Measurements from ENCODE around the gene GAB2. TPM values are rescaled to one million over a fixed set of nuclear protein-coding genes. Genes with fewer than 3 reads are reported as not detected.
A peak's percentile ranks its signal among the peaks of the same experiment; 100 is the strongest.

GAB2 gene
- total RNA-seq, 1 donor from 2014 or later, result 22.4 TPM

DNA sequence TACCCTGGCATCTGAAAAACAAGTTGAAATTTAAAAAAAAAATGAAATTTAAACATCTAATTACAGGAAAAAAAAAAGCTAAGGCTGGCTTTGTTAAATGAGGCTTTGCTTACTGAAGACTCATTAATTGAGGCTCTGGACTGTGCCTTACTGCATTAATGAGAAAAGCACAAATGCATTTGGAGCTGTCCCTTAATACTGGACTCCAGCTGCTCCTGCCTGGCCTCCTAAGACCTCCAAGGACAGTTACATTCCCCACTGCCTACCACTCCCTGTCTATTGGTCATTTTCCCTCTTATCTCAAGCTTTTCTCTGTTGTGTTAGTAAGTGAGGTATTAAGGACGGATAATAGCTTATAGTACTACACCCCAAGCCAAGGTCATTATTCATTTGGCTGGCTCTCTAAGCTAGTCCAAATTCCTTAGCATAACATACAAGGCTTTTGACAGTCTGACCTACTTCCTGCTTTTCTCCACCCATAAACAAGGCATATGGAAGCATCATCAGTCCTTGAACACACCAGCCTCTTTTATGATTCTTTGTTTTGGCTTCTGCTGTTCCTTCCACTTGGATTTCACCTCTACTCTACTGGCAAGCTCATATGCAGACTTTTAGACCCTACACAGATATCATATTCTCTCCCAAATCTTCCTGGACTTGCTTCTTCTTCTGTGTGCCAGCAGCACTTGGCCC is 166.4 kb downstream of the GAB2 start:
- no peak for TF ChIP-seq CTCF (IDR thresholded peaks at IDR 0.05)
- CTCF ChIA-PET, result no interaction called here

GRCh38 chr11:78250099-78250498 is 167.5 kb downstream of the GAB2 start:
- DNase-seq (no peak), ATAC-seq (ENCODE audit: low read depth) (no peak)
- ChIA-PET POLR2A (no interaction called here), CTCF (no interaction called here)
- intact Hi-C loops (cut with micrococcal nuclease), result no loop called here
- Mint-ChIP-seq H3K4me3 (no peak overlapping the region), H3K4me1 (no peaks in the 10 kb centered on the region), H3K27ac (no peak overlapping the region), H3K27me3 (no peaks in the 10 kb centered on the region), H3K9me3 (peaks cover 3% of the 10 kb centered on the region), H3K36me3 (ENCODE audit: low read depth) (peaks cover 45% of the 10 kb centered on the region)
- no peak for TF ChIP-seq CTCF (IDR thresholded peaks at IDR 0.05)

More for the DNA sequence above, 166.4 kb downstream of the GAB2 start:
- Mint-ChIP-seq H3K27ac (no peak overlapping the region), H3K4me3 (no peak overlapping the region), H3K4me1 (no peaks in the 10 kb centered on the region), H3K27me3 (no peaks in the 10 kb centered on the region), H3K9me3 (peaks cover 2% of the 10 kb centered on the region), H3K36me3 (ENCODE audit: low read depth) (peaks cover 38% of the 10 kb centered on the region)
- ATAC-seq (ENCODE audit: low read depth) (no peak), DNase-seq (no peak)
- intact Hi-C loops (cut with micrococcal nuclease), result no loop called here
- POLR2A ChIA-PET, result interaction anchor here (0.6 kb wide), 1 partner anchor 18 kb away, joined by 7 read pairs; no protein-coding TSS in a partner anchor

- no peak for DNase-seq
- POLR2A ChIA-PET, result no interaction called here
- TF ChIP-seq CTCF (IDR thresholded peaks at IDR 0.05), result no peak
- H3K27me3 Mint-ChIP-seq, result no peaks in the 10 kb centered on the region
- H3K4me3 Mint-ChIP-seq, result no peak overlapping the region
- H3K4me1 Mint-ChIP-seq, result peaks cover 12% of the 10 kb centered on the region
- ATAC-seq (ENCODE audit: low read depth), result peak; percentile 31
- peaks cover 55% of the 10 kb centered on the region for H3K36me3 Mint-ChIP-seq (ENCODE audit: low read depth)
- peaks cover 3% of the 10 kb centered on the region for H3K9me3 Mint-ChIP-seq
- H3K27ac Mint-ChIP-seq, result no peak overlapping the region
- CTCF ChIA-PET, result interaction anchor here (1.1 kb wide), 1 partner anchor 9 kb away, joined by 3 read pairs; no protein-coding TSS in a partner anchor
- intact Hi-C loops (cut with micrococcal nuclease), result no loop called here
These were observed 168.7 kb downstream of the GAB2 start for GRCh38 chr11:78248903-78249302.

DNA sequence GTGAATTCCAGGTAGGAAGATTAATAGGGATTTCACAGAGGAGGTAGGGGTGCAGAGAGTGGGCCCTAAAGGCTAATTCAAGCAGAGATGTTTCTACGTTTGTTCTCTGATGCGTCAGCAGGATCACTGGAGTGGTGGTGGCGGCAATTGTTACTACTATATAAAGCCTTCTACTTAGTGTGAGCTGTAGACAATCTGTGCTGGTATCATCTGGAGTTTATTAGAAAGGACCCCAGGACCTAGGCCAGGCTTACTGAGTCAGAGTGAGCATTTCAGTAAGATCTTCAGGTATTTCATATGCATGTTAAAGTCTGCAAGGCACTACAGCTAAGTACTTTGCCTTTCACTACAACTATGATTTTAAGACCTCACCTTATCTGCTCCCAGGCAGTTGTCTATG is 169.4 kb downstream of the GAB2 start:
- DNase-seq, result no peak
- POLR2A ChIA-PET, result interaction anchor here (0.7 kb wide), 1 partner anchor 51 kb away, joined by 3 read pairs; no protein-coding TSS in a partner anchor
- no peak overlapping the region for H3K4me3 Mint-ChIP-seq
- H3K4me1 Mint-ChIP-seq, result peaks cover 14% of the 10 kb centered on the region
- H3K9me3 Mint-ChIP-seq, result peaks cover 3% of the 10 kb centered on the region
- H3K27ac Mint-ChIP-seq, result no peak overlapping the region
- no peaks in the 10 kb centered on the region for H3K27me3 Mint-ChIP-seq
- no peak for TF ChIP-seq CTCF (IDR thresholded peaks at IDR 0.05)
- intact Hi-C loops (cut with micrococcal nuclease), result no loop called here
- ATAC-seq (ENCODE audit: low read depth), result no peak
- CTCF ChIA-PET, result interaction anchor here (1.1 kb wide), 1 partner anchor 8 kb away, joined by 3 read pairs; no protein-coding TSS in a partner anchor
- peaks cover 59% of the 10 kb centered on the region for H3K36me3 Mint-ChIP-seq (ENCODE audit: low read depth)

DNA sequence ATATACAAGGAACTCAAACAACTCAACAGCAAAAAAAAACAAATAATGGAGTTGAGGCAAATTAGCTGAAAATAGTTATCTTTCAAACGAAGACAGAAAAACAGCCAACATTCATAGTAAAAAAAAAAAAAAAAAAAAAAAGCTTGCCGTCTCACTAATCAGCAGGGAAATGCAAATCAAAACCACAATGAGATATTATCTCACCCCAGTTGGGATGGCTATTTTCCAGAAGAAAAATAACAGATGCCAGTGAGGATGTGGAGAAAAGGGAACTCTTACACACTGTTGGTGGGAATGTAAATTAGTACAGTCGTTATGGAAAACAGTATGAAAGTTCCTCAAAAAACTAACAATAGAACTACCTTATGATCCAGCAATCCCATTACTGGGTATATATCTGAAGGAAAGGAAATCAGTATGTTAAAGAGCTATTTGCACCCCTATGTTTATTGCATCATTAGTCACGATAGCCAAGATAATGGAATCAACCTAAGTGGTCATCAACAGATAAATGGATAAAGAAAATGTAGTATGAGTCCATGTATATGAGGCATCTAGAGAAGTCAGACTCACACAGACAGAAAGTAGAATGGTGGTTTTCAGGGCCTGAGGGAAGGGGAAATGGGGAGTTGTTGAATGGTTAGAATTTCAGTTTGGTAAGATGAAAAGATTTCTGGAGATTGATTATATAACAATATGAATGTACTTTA is 172.9 kb downstream of the GAB2 start:
- intact Hi-C loops (cut with micrococcal nuclease), result no loop called here
- Mint-ChIP-seq H3K9me3 (peaks cover 12% of the 10 kb centered on the region), H3K27me3 (no peaks in the 10 kb centered on the region), H3K4me1 (peaks cover 14% of the 10 kb centered on the region), H3K4me3 (no peak overlapping the region), H3K27ac (no peak overlapping the region), H3K36me3 (ENCODE audit: low read depth) (peaks cover 72% of the 10 kb centered on the region)
- TF ChIP-seq CTCF (IDR thresholded peaks at IDR 0.05), result no peak
- ChIA-PET CTCF (no interaction called here), POLR2A (interaction anchor here (0.7 kb wide), 1 partner anchor 106 kb away, joined by 13 read pairs; no protein-coding TSS in a partner anchor)
- ATAC-seq (ENCODE audit: low read depth), result no peak
- no peak for DNase-seq
